GM10266 (cell line): ENCODE results near the gene ACE.

Source experiments
- DNase-seq: peaks from one replicate; pipeline ENCODE4 v3.0.0; 2012; ENCODE audit errors: extremely low spot score
- TF ChIP-seq, protein P1 (sequence below): IDR thresholded peaks from 2 replicates; pipeline ENCODE4 v1.5.1; 2012; ENCODE audit warnings: mild to moderate bottlenecking, low read depth; ENCODE audit not compliant: control insufficient read depth, insufficient read depth; ENCODE audit errors: missing control alignments

ACE gene

DNA sequence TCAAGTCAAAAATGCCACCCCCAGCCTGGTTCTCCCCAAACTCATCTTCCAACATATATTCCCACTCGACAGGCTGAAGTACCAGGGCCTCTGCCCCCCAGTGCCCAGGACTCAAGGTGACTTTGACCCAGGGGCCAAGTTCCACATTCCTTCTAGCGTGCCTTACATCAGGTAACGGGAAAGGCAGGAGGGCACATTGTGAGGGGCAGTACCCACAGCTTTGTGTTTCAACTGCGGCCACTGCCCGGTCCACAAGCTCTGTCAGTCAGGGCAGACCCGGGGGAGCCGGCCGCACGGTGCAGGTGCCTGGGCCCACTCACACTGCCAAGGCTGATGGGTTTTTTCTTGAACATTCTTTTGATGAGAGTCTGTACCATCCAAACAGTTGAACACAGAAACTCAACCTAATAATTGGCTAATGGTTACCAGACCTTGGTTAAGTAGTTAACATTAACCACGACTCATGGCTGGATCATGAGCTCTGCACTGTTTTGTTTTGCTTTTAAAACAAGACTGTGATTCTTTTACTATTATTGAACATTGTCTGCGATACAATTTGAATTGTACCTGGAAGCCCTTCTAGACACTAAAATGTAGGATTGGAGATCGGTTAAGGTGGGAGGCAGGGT lies 17.6 kb downstream of the ACE start:
- no peak for DNase-seq
- TF ChIP-seq, protein P1, sequence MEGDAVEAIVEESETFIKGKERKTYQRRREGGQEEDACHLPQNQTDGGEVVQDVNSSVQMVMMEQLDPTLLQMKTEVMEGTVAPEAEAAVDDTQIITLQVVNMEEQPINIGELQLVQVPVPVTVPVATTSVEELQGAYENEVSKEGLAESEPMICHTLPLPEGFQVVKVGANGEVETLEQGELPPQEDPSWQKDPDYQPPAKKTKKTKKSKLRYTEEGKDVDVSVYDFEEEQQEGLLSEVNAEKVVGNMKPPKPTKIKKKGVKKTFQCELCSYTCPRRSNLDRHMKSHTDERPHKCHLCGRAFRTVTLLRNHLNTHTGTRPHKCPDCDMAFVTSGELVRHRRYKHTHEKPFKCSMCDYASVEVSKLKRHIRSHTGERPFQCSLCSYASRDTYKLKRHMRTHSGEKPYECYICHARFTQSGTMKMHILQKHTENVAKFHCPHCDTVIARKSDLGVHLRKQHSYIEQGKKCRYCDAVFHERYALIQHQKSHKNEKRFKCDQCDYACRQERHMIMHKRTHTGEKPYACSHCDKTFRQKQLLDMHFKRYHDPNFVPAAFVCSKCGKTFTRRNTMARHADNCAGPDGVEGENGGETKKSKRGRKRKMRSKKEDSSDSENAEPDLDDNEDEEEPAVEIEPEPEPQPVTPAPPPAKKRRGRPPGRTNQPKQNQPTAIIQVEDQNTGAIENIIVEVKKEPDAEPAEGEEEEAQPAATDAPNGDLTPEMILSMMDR, result no peak

DNA sequence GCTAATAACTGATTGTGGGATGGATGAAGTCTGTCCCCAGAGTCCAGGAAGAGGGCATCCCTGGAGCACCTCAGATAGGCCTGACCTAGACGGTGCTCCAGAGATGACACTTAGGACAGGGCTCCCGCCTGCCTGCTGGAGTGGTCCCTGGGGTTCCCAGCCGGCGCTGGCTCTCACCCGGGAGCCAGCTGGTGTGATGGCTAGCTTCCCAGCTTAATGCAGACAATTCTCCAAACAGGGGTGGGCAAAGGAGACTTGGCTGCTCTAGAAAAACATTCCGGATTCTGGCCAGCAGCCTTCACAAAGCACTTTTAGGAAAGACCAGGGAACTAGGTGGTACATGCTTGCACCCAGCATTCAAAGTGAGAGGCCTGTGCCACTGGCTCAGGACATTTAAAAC lies 18.6 kb downstream of the ACE start:
- no peak for DNase-seq
- TF ChIP-seq, protein P1, result no peak

DNA sequence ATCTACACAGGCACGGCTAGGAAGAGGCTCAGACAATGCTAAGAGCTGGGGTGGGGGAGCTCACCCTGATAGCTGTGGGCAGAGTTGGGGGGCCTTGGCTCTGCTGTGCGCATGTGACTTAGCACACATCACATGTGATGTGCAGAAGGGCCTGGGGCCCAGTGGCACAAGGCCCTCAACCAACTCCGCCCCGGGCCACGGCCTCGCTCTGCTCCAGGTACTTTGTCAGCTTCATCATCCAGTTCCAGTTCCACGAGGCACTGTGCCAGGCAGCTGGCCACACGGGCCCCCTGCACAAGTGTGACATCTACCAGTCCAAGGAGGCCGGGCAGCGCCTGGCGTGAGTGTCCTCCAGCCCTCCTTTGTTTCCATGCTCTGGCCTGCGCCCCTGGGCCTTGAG lies 19.3 kb downstream of the ACE start:
- TF ChIP-seq, protein P1, result no peak

DNA sequence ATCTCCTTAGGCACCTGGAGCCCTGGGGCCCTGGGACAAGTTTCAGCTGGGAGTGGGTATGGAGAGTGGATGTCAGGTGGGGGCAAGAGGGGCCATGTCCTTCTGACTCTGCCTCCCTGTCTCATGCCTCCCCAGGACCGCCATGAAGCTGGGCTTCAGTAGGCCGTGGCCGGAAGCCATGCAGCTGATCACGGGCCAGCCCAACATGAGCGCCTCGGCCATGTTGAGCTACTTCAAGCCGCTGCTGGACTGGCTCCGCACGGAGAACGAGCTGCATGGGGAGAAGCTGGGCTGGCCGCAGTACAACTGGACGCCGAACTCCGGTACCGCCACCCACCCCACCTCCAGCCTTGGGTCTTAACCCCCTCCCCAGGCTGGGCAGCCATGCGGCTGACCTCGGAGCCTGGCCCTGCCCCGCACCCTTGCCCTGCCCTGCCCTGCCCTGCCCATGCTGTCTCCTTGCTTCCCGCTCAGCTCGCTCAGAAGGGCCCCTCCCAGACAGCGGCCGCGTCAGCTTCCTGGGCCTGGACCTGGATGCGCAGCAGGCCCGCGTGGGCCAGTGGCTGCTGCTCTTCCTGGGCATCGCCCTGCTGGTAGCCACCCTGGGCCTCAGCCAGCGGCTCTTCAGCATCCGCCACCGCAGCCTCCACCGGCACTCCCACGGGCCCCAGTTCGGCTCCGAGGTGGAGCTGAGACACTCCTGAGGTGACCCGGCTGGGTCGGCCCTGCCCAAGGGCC lies 20.0 kb downstream of the ACE start:
- no peak for DNase-seq
- TF ChIP-seq, protein P1, result no peak

More for the DNA sequence above, 19.3 kb downstream of the ACE start:
- no peak for DNase-seq

DNA sequence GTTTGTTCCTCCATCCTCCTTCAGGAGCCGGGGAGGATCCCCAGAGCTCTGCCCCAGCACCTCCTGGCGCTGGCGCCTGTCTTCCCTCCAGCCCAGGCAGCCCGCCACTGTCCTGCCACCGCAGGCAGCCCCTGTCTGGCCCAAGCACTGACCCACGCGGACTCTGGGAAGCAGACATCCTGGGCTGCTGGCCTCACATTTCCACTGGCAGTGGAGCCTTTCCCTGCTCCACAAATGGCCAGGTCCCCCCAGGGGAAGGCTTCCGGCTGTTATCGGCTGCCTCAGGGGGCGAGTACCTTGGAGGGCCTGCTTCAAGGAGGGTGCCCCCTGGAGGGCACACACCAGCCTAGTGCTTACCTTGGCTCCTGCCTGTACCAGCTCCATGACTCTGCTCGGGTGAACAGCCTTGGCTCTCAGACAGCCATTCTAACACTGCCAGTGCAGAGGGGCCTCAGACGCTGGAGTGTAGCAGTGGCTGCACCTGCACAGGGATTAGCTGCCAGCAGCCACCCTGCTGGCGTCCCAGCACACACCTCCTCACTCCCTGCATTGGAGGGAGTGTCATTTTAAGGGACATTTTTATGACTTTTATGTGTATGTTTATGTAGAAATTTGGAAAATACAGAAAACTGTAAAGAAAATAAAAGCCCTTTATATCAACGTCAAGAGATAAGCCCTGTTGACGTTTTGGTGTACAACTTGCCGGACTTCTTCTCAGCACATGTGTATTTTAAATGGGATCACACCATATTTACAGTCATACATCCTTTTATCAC lies 21.0 kb downstream of the ACE start:
- no peak for DNase-seq
- TF ChIP-seq, protein P1, result no peak

DNA sequence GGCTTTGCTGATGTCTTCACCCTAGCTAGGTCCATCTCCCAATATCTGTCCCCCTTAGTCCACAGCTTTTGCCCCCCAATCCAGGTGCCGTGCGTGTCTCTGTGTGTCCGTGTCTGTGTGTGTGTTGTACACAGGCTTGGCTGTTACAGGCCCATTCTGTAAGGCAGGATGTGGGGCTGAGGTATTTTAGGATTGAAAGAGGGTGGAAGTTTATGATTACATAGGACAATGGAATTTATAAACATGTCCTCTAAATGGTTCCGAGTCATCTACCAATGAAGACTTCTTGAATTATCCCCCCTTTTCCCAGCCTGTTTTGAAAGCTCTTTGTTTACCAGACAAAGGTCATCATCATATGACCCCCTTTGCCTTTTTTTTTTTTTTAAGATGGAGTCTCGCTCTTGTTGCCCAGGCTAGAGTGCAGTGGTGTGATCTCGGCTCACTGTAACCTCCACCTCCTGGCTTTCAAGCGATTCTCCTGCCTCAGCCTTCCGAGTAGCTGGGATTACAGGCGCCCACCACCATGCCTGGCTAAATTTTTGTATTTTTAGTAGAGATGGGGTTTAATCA lies 21.9 kb downstream of the ACE start:
- TF ChIP-seq, protein P1, result no peak
- no peak for DNase-seq
